Iris pigment epithelial cell (primary cell): ENCODE data around the gene CAPN10.

Experiments
- DNase-seq: peaks from one replicate; pipeline ENCODE4 v3.0.0-alpha.2; 2011; ENCODE audit warnings: low read depth

Gene CAPN10

GRCh38 chr2:240624011-240624949 lies 37.7 kb downstream of the CAPN10 start:
- no peak for DNase-seq

GRCh38 chr2:240624950-240625621 lies 38.6 kb downstream of the CAPN10 start, which contains the start of gene GPR35:
GPR35 (plus strand) TSS chr2:240625480; CDS start chr2:240629953, 4,473 bp downstream.
- DNase-seq = peak; percentile 65

GRCh38 chr2:240626531-240627300 lies 40.2 kb downstream of the CAPN10 start:
- DNase-seq = no peak

- no peak for DNase-seq
Observed at GRCh38 chr2:240627736-240628506, 41.4 kb downstream of the CAPN10 start.

- no peak for DNase-seq
Observed at GRCh38 chr2:240628507-240628807, 41.9 kb downstream of the CAPN10 start.

- DNase-seq = no peak
Observed at GRCh38 chr2:240628808-240629618, 42.5 kb downstream of the CAPN10 start.

- DNase-seq = no peak
Observed at GRCh38 chr2:240629619-240629967, 43.1 kb downstream of the CAPN10 start.

GRCh38 chr2:240629968-240630770 lies 43.6 kb downstream of the CAPN10 start:
- DNase-seq = no peak

- no peak for DNase-seq
Observed at GRCh38 chr2:240630771-240631547, 44.4 kb downstream of the CAPN10 start.

GRCh38 chr2:240631548-240632305 lies 45.2 kb downstream of the CAPN10 start:
- DNase-seq = no peak

- DNase-seq = no peak
Observed at GRCh38 chr2:240632306-240632721, 45.8 kb downstream of the CAPN10 start.

- DNase-seq = no peak
Observed at GRCh38 chr2:240635121-240635997, 48.8 kb downstream of the CAPN10 start.

GRCh38 chr2:240635998-240636547 lies 49.5 kb downstream of the CAPN10 start:
- no peak for DNase-seq

- DNase-seq = no peak
Observed at GRCh38 chr2:240636563-240637115, 50.1 kb downstream of the CAPN10 start.

GRCh38 chr2:240637116-240637900 lies 50.8 kb downstream of the CAPN10 start:
- no peak for DNase-seq

- no peak for DNase-seq
Observed at GRCh38 chr2:240637901-240638345, 51.4 kb downstream of the CAPN10 start.
